ENCODE data around the gene RCBTB2. TPM values are rescaled to one million over a fixed set of nuclear protein-coding genes. Genes with fewer than 3 reads are reported as not detected.

Gene RCBTB2
- total RNA-seq, 2 experiments from 2014 or later, result 1.6 to 2.2 TPM

DNA sequence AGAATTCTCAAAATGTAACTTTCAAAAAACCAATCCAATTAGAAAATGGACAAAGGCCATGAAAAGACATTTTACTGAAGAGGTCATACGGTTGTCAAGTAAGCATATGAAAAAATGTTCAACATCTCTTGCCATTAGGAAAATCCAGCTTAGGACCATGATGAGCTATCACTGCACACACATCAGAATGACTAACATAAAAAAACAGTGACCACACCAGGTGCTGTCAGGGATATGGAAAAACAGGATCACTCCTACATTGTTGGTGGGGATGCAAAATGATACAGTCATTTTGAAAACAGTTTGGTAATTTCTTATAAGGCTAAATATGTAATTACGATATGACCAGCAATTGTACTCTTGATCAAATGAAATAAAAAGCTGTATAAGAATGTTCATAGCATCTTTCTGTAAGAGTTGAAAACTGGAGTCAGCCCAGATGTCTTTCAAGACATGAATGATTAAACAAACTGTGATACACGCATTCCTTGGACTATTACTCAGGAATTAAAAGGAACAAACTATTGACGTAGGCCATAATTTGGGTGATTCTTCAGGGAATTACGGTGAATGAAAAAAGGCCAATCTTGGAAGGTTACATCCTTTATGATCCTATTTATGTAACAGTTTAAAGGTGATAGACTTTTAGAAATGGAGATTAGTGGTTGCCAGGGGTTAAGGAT, 26.9 kb upstream of the RCBTB2 start:
- TF ChIP-seq, protein P1, sequence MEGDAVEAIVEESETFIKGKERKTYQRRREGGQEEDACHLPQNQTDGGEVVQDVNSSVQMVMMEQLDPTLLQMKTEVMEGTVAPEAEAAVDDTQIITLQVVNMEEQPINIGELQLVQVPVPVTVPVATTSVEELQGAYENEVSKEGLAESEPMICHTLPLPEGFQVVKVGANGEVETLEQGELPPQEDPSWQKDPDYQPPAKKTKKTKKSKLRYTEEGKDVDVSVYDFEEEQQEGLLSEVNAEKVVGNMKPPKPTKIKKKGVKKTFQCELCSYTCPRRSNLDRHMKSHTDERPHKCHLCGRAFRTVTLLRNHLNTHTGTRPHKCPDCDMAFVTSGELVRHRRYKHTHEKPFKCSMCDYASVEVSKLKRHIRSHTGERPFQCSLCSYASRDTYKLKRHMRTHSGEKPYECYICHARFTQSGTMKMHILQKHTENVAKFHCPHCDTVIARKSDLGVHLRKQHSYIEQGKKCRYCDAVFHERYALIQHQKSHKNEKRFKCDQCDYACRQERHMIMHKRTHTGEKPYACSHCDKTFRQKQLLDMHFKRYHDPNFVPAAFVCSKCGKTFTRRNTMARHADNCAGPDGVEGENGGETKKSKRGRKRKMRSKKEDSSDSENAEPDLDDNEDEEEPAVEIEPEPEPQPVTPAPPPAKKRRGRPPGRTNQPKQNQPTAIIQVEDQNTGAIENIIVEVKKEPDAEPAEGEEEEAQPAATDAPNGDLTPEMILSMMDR (IDR thresholded peaks at IDR 0.05), result no peak
- Mint-ChIP-seq H3K27ac (no peak overlapping the region), H3K4me3 (no peak overlapping the region), H3K27me3 (peaks cover 48% of the 10 kb centered on the region), H3K9me3 (peaks cover 8% of the 10 kb centered on the region), H3K36me3 (ENCODE audit: low read depth) (peaks cover 5% of the 10 kb centered on the region), H3K4me1 (ENCODE audit: low read depth) (peaks cover 28% of the 10 kb centered on the region)
- CTCF ChIA-PET, result interaction anchor here (0.6 to 1.2 kb wide), 2 partner anchors 166 to 225 kb away, joined by 3 read pairs; no protein-coding TSS in a partner anchor
- intact Hi-C loops (cut with micrococcal nuclease), result no loop called here
- no peak for ATAC-seq
- POLR2A ChIA-PET, result no interaction called here
- DNase-seq, result no peak

DNA sequence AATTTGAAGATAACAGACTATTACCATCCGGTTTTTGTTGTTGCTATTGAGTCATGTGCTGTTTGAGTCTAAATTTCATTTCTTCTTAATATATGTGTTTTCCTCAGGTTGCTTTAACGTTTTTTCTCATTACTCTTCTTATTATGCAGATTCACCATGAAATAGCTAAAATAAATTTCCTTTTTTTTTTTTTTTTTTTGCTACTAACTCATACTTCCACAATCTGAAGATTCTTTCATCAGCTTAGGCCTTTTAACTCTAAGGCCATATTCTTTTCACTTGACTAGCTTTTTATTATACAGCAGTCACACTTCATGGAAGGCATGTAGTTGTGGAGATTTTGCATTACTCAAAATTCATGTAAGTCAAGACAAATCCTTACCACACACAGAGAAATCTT, 23.9 kb upstream of the RCBTB2 start:
- POLR2A ChIA-PET, result interaction anchor here (0.9 kb wide), 1 partner anchor 65 kb away, joined by 3 read pairs; no protein-coding TSS in a partner anchor
- Mint-ChIP-seq H3K9me3 (peaks cover 14% of the 10 kb centered on the region), H3K4me3 (no peak overlapping the region), H3K27me3 (peaks cover 37% of the 10 kb centered on the region), H3K36me3 (ENCODE audit: low read depth) (peaks cover 5% of the 10 kb centered on the region), H3K4me1 (ENCODE audit: low read depth) (peaks cover 11% of the 10 kb centered on the region), H3K27ac (no peak overlapping the region)
- ATAC-seq, result no peak
- intact Hi-C loops (cut with micrococcal nuclease), result no loop called here
- CTCF ChIA-PET, result interaction anchor here (0.9 kb wide), 1 partner anchor 49 kb away, joined by 3 read pairs; no protein-coding TSS in a partner anchor
- TF ChIP-seq, protein P1 (IDR thresholded peaks at IDR 0.05), result no peak
- no peak for DNase-seq

DNA sequence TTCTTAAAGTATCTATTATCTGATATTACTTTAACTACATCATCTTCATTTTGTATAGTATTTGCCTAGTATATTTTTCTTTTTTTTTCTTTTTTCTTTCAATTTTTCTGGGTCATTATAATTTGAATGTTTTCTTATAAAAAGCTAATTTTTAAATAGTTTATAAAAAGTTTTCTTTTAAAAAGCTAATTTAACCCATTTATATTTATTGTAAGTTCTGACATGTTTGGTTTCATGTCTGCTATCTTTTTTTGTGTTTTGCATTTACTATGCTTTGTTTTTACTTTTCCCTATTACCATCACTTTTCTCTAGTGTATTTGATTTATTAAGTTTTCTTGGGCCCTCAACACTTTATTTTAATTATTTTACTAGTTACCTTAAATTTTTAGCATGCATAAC, 22.6 kb upstream of the RCBTB2 start:
- intact Hi-C loops (cut with micrococcal nuclease), result no loop called here
- Mint-ChIP-seq H3K27ac (no peak overlapping the region), H3K9me3 (peaks cover 20% of the 10 kb centered on the region), H3K4me3 (no peak overlapping the region), H3K27me3 (peaks cover 30% of the 10 kb centered on the region), H3K4me1 (ENCODE audit: low read depth) (no peaks in the 10 kb centered on the region), H3K36me3 (ENCODE audit: low read depth) (peaks cover 5% of the 10 kb centered on the region)
- ChIA-PET POLR2A (no interaction called here), CTCF (no interaction called here)
- no peak for DNase-seq
- TF ChIP-seq, protein P1 (IDR thresholded peaks at IDR 0.05), result no peak
- no peak for ATAC-seq

DNA sequence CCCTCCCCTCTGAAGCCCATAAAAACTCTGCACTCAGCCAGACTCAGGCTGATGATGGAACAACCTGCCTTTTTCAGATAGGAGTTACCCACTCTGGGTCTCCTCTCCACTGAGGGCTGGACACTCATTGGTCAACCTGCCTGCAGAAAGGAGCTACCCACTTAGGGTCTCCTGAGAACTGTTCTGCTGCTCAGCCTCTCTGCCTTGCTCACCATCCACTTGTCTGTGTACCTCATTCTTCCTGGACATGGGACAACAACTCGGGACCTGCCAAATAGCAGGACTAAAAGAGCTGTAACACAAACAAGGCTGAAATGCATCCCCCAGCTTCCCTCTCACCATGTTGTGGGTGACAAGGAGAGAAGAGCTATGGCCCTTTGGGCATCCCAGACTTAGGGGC, 18.4 kb upstream of the RCBTB2 start:
- Mint-ChIP-seq H3K36me3 (ENCODE audit: low read depth) (peaks cover 5% of the 10 kb centered on the region), H3K4me1 (ENCODE audit: low read depth) (no peaks in the 10 kb centered on the region), H3K27ac (no peak overlapping the region), H3K4me3 (no peak overlapping the region), H3K27me3 (peaks cover 9% of the 10 kb centered on the region), H3K9me3 (peaks cover 20% of the 10 kb centered on the region)
- no peak for DNase-seq
- POLR2A ChIA-PET, result interaction anchor here (1.5 kb wide), 1 partner anchor 19 kb away, joined by 4 read pairs; the partner anchor contains the start of gene RCBTB2
- intact Hi-C loops (cut with micrococcal nuclease), result no loop called here
- CTCF ChIA-PET, result interaction anchor here (0.8 kb wide), 1 partner anchor 11 kb away, joined by 3 read pairs; no protein-coding TSS in a partner anchor
- TF ChIP-seq, protein P1 (IDR thresholded peaks at IDR 0.05), result no peak
- ATAC-seq, result no peak

DNA sequence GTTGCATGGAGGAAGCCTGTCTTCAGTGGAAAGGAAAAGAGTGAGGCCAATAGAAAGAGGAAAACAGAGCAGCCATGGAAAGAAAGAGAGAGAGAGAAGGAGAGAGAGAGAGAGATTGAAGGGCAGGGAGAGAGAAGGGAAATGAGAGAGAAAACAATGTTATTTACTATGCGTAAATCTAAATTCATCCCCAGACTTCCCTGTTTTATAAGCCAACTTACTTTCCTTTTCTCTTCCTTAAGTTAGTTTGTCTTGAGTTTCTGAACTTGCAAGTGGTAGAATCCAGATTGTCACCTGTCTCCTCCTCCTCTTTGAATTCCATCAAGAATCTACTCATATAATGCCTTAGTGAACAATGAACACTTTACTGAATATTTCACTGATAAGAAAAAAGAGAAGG, 16.8 kb upstream of the RCBTB2 start:
- Mint-ChIP-seq H3K9me3 (peaks cover 13% of the 10 kb centered on the region), H3K27me3 (peaks cover 8% of the 10 kb centered on the region), H3K27ac (no peak overlapping the region), H3K4me3 (no peak overlapping the region), H3K4me1 (ENCODE audit: low read depth) (no peaks in the 10 kb centered on the region), H3K36me3 (ENCODE audit: low read depth) (no peaks in the 10 kb centered on the region)
- DNase-seq (no peak), ATAC-seq (no peak)
- ChIA-PET POLR2A (no interaction called here), CTCF (interaction anchor here (1.2 kb wide), 1 partner anchor 96 kb away, joined by 3 read pairs; no protein-coding TSS in a partner anchor)
- intact Hi-C loops (cut with micrococcal nuclease), result no loop called here
- TF ChIP-seq, protein P1 (IDR thresholded peaks at IDR 0.05), result no peak

Measured in activated CD8-positive, alpha-beta T cell treated with anti-CD3 and anti-CD28 coated beads for 36 hours (primary cell).